Measurements from ENCODE around the gene ICA1L. TPM values are rescaled to one million over a fixed set of nuclear protein-coding genes. Genes with fewer than 3 reads are reported as not detected.

Gene ICA1L
- total RNA-seq, 2 experiments from 2014 or later: 7.5 to 8.2 TPM

DNA sequence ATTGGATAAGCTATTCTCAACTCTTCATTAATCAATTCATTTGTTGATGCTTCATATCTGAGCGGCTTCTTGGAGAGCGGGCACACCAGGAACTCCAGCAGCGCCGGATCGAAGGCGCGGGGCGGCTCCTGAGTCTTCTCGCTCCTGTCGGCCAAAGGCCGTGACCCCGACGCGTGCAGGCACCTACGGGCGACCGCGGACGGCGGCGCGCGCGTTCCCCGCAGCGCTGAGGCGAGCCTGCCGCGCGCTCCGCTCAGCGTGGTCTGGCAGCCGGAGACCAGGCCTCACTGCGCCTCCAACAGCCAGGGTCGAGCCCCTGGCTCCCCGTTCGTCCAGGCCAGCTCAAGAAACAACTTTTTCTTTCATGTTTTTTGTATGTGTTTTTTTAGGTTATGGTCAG lies 97.5 kb downstream of the ICA1L start:
- no peak for DNase-seq
- H3K27ac Mint-ChIP-seq: no peak overlapping the region
- H3K27me3 Mint-ChIP-seq: no peaks in the 10 kb centered on the region
- H3K4me3 Mint-ChIP-seq: no peak overlapping the region
- H3K36me3 Mint-ChIP-seq (ENCODE audit: low read depth): peaks cover 39% of the 10 kb centered on the region
- POLR2A ChIA-PET: no interaction called here
- no peaks in the 10 kb centered on the region for H3K9me3 Mint-ChIP-seq (ENCODE audit: low read depth)
- CTCF ChIA-PET: interaction anchor here (2.3 kb wide), 1 partner anchor 9 kb away, joined by 7 read pairs; no protein-coding TSS in a partner anchor
- intact Hi-C loops (cut with DNase I, micrococcal nuclease): no loop called here
- H3K4me1 Mint-ChIP-seq: no peaks in the 10 kb centered on the region
- ATAC-seq: no peak

DNA sequence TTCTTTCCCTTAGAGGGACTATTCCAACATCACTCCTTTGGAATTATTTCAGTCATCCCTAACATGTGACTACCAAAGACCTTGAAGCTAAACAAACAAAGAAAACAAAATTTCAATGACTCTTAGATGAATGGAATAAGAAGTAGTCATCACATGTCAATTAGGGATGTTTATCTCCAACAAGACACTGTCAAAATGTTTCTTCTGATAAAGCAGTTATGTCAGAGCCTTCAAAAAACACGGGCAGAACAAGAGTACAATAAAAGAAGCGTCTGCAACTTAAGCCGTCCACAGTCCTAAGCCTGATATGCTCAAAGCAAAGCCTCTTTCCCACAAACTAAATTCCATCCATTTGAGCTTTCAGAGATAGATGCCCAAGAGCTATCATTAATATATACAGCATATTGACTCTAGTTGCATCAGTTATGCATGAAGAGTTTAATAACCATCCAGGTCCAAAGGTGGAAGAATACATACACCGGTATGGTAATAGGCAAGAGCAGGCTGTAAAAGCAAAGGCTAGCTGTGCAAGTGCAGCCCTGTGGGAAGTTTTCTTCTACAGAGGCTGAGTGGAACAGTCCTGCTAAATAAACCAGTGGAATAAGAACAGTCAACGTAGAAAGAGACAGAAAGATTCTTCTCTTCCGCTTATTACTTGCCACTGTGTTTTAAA lies 98.1 kb downstream of the ICA1L start:
- intact Hi-C loops (cut with DNase I, micrococcal nuclease): no loop called here
- Mint-ChIP-seq H3K4me1 (peaks cover 1% of the 10 kb centered on the region), H3K27me3 (no peaks in the 10 kb centered on the region), H3K36me3 (ENCODE audit: low read depth) (peaks cover 36% of the 10 kb centered on the region), H3K4me3 (no peak overlapping the region), H3K27ac (no peak overlapping the region), H3K9me3 (ENCODE audit: low read depth) (no peaks in the 10 kb centered on the region)
- DNase-seq (no peak), ATAC-seq (no peak)
- ChIA-PET CTCF (no interaction called here), POLR2A (no interaction called here)

DNA sequence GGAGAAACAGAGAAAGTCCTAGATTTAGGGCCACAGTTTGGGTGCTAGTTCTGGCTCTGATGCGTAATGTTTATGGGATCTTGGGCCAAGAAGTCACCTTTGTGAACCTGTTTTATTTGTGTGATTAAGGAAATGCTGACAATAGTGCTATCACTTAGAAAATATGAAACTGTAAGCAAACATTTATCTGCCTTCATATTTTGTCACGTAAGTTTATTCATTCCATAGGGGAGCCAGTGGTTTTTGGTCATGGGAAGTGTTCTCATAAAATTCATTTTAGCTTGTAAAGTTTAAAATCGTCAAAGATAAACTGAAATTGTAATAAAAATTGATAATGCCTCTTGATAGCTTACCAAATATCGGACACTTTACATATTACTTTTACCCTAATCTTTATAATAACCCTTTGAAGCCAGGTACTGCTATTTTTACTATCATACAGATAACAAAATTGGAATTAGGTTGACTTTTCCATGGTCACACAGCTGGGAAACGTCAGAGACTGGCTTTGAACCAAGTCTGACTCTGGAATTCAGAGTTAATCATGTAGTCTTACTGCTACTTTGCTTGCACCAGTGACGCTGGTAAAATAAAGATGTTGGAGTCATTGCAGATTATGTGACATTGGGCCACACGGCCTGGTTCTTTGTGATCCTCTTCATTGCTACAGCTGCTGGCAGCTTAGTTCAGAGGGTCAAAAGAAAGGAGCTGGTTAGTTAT lies 99.7 kb downstream of the ICA1L start:
- DNase-seq: no peak
- intact Hi-C loops (cut with DNase I, micrococcal nuclease): no loop called here
- POLR2A ChIA-PET: no interaction called here
- ATAC-seq: no peak
- H3K4me3 Mint-ChIP-seq: no peak overlapping the region
- peaks cover 29% of the 10 kb centered on the region for H3K36me3 Mint-ChIP-seq (ENCODE audit: low read depth)
- H3K4me1 Mint-ChIP-seq: peaks cover 9% of the 10 kb centered on the region
- H3K27ac Mint-ChIP-seq: no peak overlapping the region
- CTCF ChIA-PET: interaction anchor here (1.0 to 1.7 kb wide), 2 partner anchors 183 to 198 kb away, joined by 3 to 7 read pairs; no protein-coding TSS in a partner anchor
- H3K27me3 Mint-ChIP-seq: no peaks in the 10 kb centered on the region
- no peaks in the 10 kb centered on the region for H3K9me3 Mint-ChIP-seq (ENCODE audit: low read depth)

DNA sequence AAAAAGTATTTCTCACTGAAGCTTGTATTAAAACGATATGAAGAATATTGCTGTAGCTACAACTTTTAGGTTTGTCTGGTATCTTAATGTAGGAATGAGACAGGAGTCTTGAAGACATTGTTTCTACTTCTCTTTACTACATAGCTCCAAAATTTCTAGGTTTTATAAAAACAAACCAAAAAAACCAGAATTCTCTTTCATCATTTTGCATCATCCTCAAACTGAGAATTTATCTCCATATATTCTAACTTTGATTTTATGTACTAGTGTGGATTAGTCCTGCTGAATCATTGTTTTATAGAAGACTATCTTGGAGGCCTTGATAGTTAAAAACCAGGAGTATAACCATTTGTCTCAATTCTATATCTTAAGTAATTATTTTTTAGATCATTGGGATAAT lies 100.2 kb downstream of the ICA1L start:
- Mint-ChIP-seq H3K4me1 (peaks cover 9% of the 10 kb centered on the region), H3K27ac (no peak overlapping the region), H3K9me3 (ENCODE audit: low read depth) (no peaks in the 10 kb centered on the region), H3K27me3 (no peaks in the 10 kb centered on the region), H3K36me3 (ENCODE audit: low read depth) (peaks cover 29% of the 10 kb centered on the region), H3K4me3 (no peak overlapping the region)
- POLR2A ChIA-PET: no interaction called here
- intact Hi-C loops (cut with DNase I, micrococcal nuclease): no loop called here
- ATAC-seq (no peak), DNase-seq (no peak)
- CTCF ChIA-PET: interaction anchor here (1.0 to 1.7 kb wide), 2 partner anchors 183 to 197 kb away, joined by 3 to 7 read pairs; no protein-coding TSS in a partner anchor

DNA sequence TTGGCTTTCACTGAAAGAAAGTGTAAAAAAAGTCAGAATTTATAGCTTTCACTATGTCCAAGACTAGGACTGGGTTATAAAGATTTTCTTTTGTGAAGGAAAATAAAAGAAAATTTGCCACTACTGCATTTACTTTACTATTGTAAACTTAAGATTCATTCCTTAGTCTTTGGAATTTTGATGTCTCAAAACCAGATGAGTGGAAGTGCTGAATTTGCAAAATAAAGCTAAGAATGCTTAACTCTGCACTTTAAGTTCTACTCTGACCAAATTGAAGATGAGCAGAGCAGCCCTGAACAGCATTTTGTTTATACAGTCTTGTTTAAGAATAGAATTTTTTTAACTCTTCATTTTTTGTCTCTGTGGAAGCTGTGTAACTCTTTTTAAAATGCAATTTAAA lies 102.4 kb downstream of the ICA1L start:
- no peak for DNase-seq
- peaks cover 12% of the 10 kb centered on the region for H3K4me1 Mint-ChIP-seq

DNA sequence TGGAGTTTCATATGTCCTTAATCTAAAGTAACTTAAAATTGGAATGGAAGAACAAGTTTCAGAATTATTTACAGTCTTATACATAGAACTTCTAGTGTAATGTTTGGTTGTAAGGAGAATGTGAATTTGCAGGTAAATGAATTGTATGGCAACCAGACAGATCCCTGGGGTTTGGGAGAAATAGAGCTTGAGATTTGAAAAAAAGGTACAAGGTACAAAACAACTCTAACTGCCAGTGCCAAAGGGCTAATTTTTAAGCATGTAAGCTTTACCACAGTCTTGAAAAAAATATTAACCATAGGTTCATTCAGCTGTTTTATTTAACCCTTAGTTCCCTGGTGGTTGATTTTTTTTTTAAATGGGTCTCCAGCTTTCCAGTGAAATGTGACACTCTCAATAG lies 103.3 kb downstream of the ICA1L start:
- intact Hi-C loops (cut with DNase I, micrococcal nuclease): no loop called here
- H3K36me3 Mint-ChIP-seq (ENCODE audit: low read depth): peaks cover 35% of the 10 kb centered on the region

More for the DNA sequence above, 102.4 kb downstream of the ICA1L start:
- POLR2A ChIA-PET: no interaction called here
- Mint-ChIP-seq H3K36me3 (ENCODE audit: low read depth) (peaks cover 28% of the 10 kb centered on the region), H3K4me3 (no peak overlapping the region), H3K9me3 (ENCODE audit: low read depth) (no peaks in the 10 kb centered on the region), H3K27ac (no peak overlapping the region), H3K27me3 (no peaks in the 10 kb centered on the region)
- CTCF ChIA-PET: interaction anchor here (1.1 to 1.2 kb wide), 2 partner anchors 10 to 99 kb away, joined by 4 read pairs; no protein-coding TSS in a partner anchor
- ATAC-seq: no peak
- intact Hi-C loops (cut with DNase I, micrococcal nuclease): no loop called here

DNA sequence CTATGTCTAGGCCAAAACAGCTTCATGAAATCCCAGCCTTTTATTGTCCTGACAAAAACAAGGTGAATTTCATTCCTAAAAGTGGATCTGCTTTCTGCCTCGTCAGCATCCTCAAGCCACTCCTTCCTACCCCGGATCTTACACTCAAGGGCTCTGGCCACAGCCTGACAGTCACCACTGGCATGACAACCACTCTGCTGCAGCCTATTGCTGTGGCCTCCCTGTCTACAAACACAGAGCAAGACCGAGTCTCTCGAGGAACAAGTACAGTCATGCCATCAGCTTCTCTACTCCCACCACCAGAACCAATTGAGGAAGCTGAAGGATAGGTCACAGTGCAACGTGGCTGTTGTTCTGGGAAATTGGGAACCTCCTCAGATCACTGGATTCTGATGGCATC lies 106.1 kb downstream of the ICA1L start:
- DNase-seq (no peak), ATAC-seq (no peak)
- Mint-ChIP-seq H3K27me3 (no peaks in the 10 kb centered on the region), H3K4me1 (peaks cover 41% of the 10 kb centered on the region), H3K27ac (no peak overlapping the region), H3K4me3 (no peak overlapping the region), H3K9me3 (ENCODE audit: low read depth) (no peaks in the 10 kb centered on the region), H3K36me3 (ENCODE audit: low read depth) (peaks cover 37% of the 10 kb centered on the region)
- POLR2A ChIA-PET: no interaction called here
- CTCF ChIA-PET: interaction anchor here (0.6 to 1.5 kb wide), 3 partner anchors 10 to 284 kb away, joined by 3 to 7 read pairs (median 3); no protein-coding TSS in a partner anchor
- intact Hi-C loops (cut with DNase I, micrococcal nuclease): no loop called here

More for the DNA sequence above, 103.3 kb downstream of the ICA1L start:
- H3K4me3 Mint-ChIP-seq: no peak overlapping the region
- POLR2A ChIA-PET: no interaction called here
- H3K4me1 Mint-ChIP-seq: peaks cover 19% of the 10 kb centered on the region
- CTCF ChIA-PET: no interaction called here
- H3K27me3 Mint-ChIP-seq: no peaks in the 10 kb centered on the region
- no peak overlapping the region for H3K27ac Mint-ChIP-seq
- no peak for DNase-seq
- H3K9me3 Mint-ChIP-seq (ENCODE audit: low read depth): no peaks in the 10 kb centered on the region
- ATAC-seq: no peak

DNA sequence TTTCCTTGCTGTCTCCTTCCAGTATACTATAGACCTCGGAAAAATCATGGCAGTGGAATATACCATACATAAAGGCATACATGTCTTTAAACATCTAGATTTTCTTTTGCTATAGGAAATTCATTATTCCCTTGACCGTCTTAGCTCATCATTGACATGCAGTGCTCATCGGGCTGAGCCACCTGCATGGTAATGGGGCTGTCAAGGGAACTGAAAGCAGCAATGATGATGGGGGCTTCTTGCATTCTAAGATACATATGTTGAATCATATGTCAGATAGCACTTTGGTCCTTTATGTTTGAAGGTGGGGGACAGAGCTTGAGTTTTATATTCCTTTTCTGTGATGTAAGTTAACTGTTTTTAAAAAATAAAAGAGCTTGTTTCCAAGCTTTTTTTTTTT lies 106.6 kb downstream of the ICA1L start:
- ChIA-PET POLR2A (no interaction called here), CTCF (interaction anchor here (0.6 to 1.5 kb wide), 3 partner anchors 10 to 283 kb away, joined by 3 to 7 read pairs (median 3); no protein-coding TSS in a partner anchor)
- H3K36me3 Mint-ChIP-seq (ENCODE audit: low read depth): peaks cover 40% of the 10 kb centered on the region

DNA sequence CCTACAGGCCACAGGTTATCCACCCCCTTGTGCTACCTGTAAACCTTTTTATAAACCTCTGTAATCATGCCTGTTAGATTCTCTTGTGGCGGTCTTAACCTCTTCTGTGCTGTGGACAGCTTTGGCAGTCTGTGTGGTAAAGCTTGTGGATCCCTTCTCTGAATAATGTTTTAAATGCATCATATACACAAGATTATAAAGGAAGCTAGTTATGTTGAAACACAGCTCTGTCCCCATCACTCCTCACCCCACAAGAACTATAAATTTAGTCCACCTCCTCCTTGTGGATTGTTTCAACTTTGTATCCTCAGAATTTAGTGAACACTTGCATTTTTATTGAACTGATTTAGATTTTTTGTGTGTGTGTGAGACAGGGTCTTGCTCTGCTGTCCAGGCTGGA lies 107.7 kb downstream of the ICA1L start:
- ChIA-PET CTCF (interaction anchor here (1.5 kb wide), 1 partner anchor 11 kb away, joined by 7 read pairs; no protein-coding TSS in a partner anchor), POLR2A (no interaction called here)
- DNase-seq (no peak), ATAC-seq (no peak)
- Mint-ChIP-seq H3K9me3 (ENCODE audit: low read depth) (no peaks in the 10 kb centered on the region), H3K27ac (peak overlapping the region; percentile 89), H3K4me1 (peaks cover 44% of the 10 kb centered on the region), H3K27me3 (no peaks in the 10 kb centered on the region), H3K4me3 (no peak overlapping the region), H3K36me3 (ENCODE audit: low read depth) (peaks cover 41% of the 10 kb centered on the region)
- intact Hi-C loops (cut with DNase I, micrococcal nuclease): loop anchor here in 1 of 2 experiments (5.0 kb wide), 1 partner anchor 122 kb away; no protein-coding TSS in a partner anchor

More for the DNA sequence above, 106.6 kb downstream of the ICA1L start:
- peak overlapping the region; percentile 21 for H3K27ac Mint-ChIP-seq
- DNase-seq (no peak), ATAC-seq (no peak)
- H3K4me1 Mint-ChIP-seq: peaks cover 44% of the 10 kb centered on the region
- intact Hi-C loops (cut with DNase I, micrococcal nuclease): loop anchor here in 1 of 2 experiments (5.0 kb wide), 1 partner anchor 123 kb away; no protein-coding TSS in a partner anchor
- no peak overlapping the region for H3K4me3 Mint-ChIP-seq
- no peaks in the 10 kb centered on the region for H3K9me3 Mint-ChIP-seq (ENCODE audit: low read depth)
- no peaks in the 10 kb centered on the region for H3K27me3 Mint-ChIP-seq

DNA sequence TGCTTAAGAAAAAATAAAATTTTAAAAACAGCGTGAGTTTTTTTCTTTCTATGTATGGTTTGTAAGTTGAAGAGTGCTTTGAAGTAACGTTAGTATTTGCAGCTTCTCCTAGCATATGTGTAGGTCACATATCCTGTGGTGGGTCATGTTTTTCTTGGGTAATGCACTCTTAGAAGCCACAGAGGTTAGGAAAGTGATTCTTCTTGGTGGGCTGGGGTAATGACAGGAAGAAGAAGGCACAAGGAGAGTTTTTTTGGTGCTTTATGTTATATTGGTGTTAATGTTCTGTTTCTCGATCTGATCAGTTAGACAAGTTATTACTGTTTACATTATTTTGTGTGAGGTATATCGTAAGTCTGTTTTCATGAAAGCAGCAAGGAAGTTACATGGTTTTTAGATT lies 109.0 kb downstream of the ICA1L start:
- H3K27me3 Mint-ChIP-seq: no peaks in the 10 kb centered on the region
- ChIA-PET CTCF (no interaction called here), POLR2A (interaction anchor here (0.6 to 1.2 kb wide), 2 partner anchors 11 to 22 kb away, joined by 3 read pairs; no protein-coding TSS in a partner anchor)
- peak overlapping the region; percentile 89 for H3K27ac Mint-ChIP-seq
- no peaks in the 10 kb centered on the region for H3K9me3 Mint-ChIP-seq (ENCODE audit: low read depth)
- H3K4me1 Mint-ChIP-seq: peaks cover 39% of the 10 kb centered on the region
- ATAC-seq: peak; percentile 91
- peaks cover 43% of the 10 kb centered on the region for H3K36me3 Mint-ChIP-seq (ENCODE audit: low read depth)
- intact Hi-C loops (cut with DNase I, micrococcal nuclease): loop anchor here in 1 of 2 experiments (5.0 kb wide), 1 partner anchor 120 kb away; no protein-coding TSS in a partner anchor
- no peak for DNase-seq
- H3K4me3 Mint-ChIP-seq: peak overlapping the region; percentile 41

DNA sequence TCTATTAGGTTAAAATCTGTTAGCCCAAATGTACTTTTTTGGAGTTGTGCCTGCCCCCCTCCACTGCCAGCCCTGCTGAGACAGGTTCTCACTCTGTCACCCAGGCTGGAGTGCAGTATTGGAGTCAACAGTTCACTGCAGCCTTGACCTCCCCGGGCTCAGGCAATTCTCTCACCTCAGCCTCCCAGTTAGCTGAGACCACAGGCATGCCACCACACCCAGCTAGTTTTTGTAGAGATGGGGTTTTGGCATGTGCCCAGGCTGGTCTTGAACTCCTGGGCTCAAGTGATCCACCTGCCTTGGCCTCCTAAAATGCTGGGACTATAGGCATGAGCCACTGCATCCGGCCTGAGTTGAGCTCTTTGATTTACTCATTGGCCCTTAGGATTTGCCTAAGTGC lies 110.7 kb downstream of the ICA1L start:
- POLR2A ChIA-PET: interaction anchor here (0.6 kb wide), 1 partner anchor 10 kb away, joined by 5 read pairs; no protein-coding TSS in a partner anchor
- intact Hi-C loops (cut with DNase I, micrococcal nuclease): loop anchor here in 1 of 2 experiments (5.0 kb wide), 1 partner anchor 119 kb away; no protein-coding TSS in a partner anchor
- Mint-ChIP-seq H3K27ac (peak overlapping the region; percentile 16), H3K4me1 (peaks cover 42% of the 10 kb centered on the region), H3K27me3 (no peaks in the 10 kb centered on the region), H3K4me3 (no peak overlapping the region), H3K36me3 (ENCODE audit: low read depth) (peaks cover 52% of the 10 kb centered on the region), H3K9me3 (ENCODE audit: low read depth) (no peaks in the 10 kb centered on the region)
- ATAC-seq (no peak), DNase-seq (no peak)
- CTCF ChIA-PET: no interaction called here

Data from activated CD4-positive, alpha-beta T cell treated with anti-CD3 and anti-CD28 coated beads for 36 hours (primary cell).